GM12892 (cell line): Measurements from ENCODE around the gene DLL3. TPM values are rescaled to one million over a fixed set of nuclear protein-coding genes. Genes with fewer than 3 reads are reported as not detected.
"Not testable (repeated sequence)": the region's sequence is repeated elsewhere in the genome, so short reads cannot be mapped to it uniquely, and the experiment has no call there.

ENCODE experiments used
- DNase-seq: peaks from one replicate; pipeline ENCODE4 v3.0.0; 2011; ENCODE audit not compliant: insufficient read length
- FAIRE-seq: peaks from 2 replicates; lab custom pipeline; 2011; peaks lifted over from hg19 to GRCh38; lab: Jason Lieb, UNC
- POLR2A ChIP-seq: IDR thresholded peaks from 2 replicates; pipeline ENCODE4 v1.6.1; 2011; ENCODE audit warnings: low read depth, low read length, control low read depth
- POLR2AphosphoS5 ChIP-seq: IDR thresholded peaks from 2 replicates; pipeline ENCODE4 v1.6.1; 2011; ENCODE audit warnings: low read depth, low read length, control low read depth
- TAF1 ChIP-seq: IDR thresholded peaks from 2 replicates; pipeline ENCODE4 v1.6.1; 2011; ENCODE audit warnings: low read depth, mild to moderate bottlenecking, control low read depth, low read length, borderline replicate concordance
- polyA plus RNA-seq: library from polyadenylated mRNA; unstranded; fragments of >200 nt; gene quantifications from one replicate; pipeline ENCODE4 v1.2.1, GENCODE V29; 2012; ENCODE audit warnings: missing spikeins, inconsistent platforms; ENCODE audit not compliant: missing spikeins

Gene DLL3, protein sequence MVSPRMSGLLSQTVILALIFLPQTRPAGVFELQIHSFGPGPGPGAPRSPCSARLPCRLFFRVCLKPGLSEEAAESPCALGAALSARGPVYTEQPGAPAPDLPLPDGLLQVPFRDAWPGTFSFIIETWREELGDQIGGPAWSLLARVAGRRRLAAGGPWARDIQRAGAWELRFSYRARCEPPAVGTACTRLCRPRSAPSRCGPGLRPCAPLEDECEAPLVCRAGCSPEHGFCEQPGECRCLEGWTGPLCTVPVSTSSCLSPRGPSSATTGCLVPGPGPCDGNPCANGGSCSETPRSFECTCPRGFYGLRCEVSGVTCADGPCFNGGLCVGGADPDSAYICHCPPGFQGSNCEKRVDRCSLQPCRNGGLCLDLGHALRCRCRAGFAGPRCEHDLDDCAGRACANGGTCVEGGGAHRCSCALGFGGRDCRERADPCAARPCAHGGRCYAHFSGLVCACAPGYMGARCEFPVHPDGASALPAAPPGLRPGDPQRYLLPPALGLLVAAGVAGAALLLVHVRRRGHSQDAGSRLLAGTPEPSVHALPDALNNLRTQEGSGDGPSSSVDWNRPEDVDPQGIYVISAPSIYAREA
- 0.38 TPM for polyA plus RNA-seq

DNA sequence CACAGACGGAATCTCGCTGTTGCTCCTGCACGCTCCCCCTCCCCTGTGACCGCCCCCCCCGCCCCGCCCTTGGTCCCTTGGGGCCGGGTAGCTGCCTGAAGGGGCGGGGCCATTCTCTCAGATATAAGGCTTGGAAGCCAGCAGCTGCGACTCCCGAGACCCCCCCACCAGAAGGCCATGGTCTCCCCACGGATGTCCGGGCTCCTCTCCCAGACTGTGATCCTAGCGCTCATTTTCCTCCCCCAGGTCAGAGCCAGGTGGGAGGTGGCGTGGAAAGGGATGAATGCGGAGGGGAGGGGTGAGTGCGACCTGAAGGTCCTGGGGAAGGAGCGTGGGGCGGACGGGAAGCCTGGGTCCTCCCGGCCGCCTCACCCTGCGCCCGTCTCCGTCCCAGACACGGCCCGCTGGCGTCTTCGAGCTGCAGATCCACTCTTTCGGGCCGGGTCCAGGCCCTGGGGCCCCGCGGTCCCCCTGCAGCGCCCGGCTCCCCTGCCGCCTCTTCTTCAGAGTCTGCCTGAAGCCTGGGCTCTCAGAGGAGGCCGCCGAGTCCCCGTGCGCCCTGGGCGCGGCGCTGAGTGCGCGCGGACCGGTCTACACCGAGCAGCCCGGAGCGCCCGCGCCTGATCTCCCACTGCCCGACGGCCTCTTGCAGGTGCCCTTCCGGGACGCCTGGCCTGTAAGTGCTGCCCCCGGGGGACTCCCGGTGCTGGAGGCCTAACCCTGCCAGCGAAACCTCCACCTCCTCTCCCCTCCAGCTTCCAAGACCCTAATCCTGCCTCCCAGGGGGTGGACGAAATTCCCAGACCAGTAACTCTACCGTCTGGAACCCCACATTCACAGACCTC, at the start of gene DLL3:
Gene DLL3, plus strand, starts transcription at position 150 of the 845 bp plus-strand sequence. Its CDS starts 28 bp downstream, at position 178.
- TF ChIP-seq POLR2AphosphoS5 (no peak), TAF1 (no peak), POLR2A (no peak)
- DNase-seq (no peak), FAIRE-seq (no peak)

DNA sequence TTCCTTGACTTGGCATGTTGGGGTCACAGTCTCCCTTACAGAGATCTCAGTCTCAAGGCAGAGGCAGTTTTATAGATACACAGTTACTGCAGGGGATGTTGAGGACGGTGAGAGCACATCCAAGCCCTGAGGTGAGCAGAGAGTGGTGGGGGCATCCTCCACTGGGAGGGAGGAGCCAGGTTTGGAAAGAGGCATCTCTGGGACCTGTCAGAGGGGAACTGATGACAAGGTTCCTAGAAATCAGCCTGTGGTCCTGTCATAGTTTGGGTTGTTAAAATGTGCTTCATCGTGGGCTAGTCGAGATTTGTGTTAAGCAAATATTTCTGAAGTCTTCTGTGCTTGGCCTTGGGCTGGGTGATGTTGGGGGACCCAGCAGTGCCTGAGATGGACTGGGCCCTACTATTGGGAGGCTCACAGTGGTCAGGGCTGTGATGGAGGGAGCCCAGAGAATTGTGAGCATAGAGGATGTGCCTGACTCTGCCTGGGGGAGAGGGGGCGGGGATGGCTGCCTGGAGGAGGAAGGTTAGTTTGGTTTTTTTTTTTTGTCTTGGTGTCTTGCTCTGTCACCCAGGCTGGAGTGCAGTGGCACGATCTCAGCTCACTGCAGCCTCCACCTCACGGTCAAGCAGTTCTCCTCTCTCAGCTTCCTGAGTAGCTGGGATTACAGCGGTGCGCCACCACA, 49.5 kb upstream of the DLL3 start:
- TF ChIP-seq TAF1, result no peak
- TF ChIP-seq POLR2A, result no peak
- TF ChIP-seq POLR2AphosphoS5, result no peak
- no peak for FAIRE-seq
- no peak for DNase-seq

DNA sequence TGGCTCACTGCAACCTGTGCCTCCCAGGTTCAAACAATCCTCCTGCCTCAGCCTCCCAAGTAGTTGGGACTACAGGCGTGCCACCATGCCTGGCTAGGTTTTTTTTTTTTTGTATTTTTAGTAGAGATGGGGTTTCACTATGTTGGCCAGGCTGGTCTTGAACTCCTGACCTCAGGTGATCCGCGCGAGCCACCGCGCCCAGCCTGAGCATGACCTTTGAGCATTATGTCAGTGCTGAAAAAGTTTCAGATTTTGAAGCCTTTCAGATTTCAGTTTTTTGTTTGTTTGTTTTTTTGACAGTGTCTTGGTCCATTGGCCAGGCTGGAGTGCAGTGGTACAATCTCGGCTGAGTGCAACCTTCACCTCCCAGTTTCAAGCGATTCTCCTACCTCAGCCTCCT, 47.5 kb upstream of the DLL3 start:
- not testable (repeated sequence) for DNase-seq, FAIRE-seq

DNA sequence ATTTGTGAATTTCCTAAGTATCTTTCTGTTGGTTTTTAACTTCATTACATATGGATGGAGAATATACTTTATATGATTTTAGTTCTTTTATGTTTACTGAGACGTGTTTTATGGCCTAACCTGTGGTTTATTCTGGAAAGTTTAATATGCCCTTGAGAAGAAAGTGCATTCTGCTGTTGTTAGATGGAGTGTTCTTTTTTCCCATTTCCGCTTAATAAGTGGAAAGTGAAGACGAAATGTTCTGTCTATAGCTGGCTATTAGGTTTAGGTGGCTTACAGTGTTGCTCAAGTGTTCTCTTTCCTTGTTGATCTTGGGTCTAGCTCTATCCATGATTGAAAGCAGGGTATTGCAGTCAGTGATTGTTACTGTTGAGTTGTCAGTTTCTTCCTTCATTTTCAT, 35.3 kb upstream of the DLL3 start:
- FAIRE-seq, result no peak
- DNase-seq, result no peak

DNA sequence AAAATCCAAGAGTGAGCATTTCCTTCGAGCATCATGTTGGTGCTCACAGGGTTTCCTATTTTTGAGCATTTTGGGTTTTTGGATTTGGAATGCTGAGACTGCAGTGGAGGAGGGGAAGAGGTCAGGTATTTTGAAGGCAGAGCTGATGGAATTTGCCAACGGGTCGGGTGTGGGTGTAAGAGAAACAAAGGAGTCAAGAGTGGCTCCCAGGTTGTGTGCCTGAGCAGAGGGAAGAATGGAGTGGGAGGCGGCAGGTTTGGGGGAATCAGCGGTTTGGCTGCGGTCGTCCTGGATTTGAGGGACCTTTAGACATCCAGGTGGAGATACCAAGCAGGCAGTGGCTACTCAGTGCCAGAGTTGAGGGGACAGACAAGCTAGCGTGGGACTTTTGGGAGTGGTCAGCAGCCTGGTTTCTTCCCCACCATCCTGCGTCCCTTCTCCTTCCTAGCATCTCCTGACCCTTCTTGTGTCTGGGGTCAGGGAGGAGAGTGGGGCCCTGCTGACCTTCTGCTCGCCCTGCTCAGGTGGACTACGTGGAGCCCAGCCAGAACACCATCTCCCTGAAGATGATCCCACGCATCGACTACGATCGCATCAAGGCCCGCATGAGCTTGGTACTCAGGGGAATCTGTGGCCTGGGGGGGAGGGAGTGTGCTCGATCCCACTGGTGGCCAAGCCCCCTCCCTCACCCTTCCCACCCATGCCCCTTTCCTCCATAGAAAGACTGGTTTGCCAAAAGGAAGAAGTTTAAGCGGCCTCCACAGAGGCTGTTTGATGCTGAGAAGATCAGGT, 32.6 kb upstream of the DLL3 start:
- DNase-seq (no peak), FAIRE-seq (no peak)
- no peak; the same call in 1 of the 2 replicates for TF ChIP-seq POLR2A
- no peak for TF ChIP-seq TAF1
- no peak for TF ChIP-seq POLR2AphosphoS5

More for the DNA sequence above, 35.3 kb upstream of the DLL3 start:
- TF ChIP-seq TAF1 (no peak), POLR2A (no peak)

DNA sequence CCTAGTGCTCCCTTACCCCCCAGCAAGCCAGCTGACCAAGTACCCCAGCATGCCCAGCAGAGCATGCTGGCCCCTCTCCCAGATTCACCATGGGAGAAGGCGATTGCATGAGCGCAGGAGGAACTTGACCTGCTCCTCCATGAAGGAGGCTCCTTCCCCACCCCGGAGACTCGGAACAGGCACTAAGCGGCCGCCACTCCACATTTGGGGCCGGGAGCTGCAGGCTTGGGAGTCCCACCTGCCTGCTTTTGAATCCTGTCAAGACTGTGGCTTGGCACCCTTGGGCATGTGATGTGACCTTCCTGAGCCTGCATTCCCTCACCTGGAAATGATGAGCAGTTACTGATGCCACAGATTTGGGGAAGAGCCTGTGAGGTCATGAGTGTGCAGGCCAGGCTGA, 30.8 kb upstream of the DLL3 start:
- no peak for TF ChIP-seq TAF1
- TF ChIP-seq POLR2AphosphoS5, result no peak
- TF ChIP-seq POLR2A, result no peak
- no peak for DNase-seq
- no peak for FAIRE-seq

DNA sequence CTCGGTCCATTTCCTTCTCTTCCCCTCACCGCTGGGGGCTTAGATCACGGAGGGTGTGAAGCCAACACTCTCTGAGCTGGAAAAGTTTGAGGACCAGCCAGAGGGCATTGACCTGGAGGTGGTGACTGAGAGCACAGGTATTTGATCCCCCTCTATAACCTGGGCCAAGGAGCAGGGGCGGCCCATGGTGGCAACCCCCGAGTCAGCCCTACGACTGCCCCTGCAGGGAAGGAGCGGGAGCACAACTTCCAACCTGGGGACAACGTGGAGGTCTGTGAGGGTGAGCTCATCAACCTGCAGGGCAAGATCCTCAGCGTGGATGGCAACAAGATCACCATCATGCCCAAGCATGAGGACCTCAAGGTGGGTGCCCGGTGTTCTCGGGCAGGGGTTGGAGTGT, 29.7 kb upstream of the DLL3 start:
- FAIRE-seq (no peak), DNase-seq (no peak)
- peak; percentile 42; the same call in 1 of the 2 replicates for TF ChIP-seq POLR2A
- no peak for TF ChIP-seq POLR2AphosphoS5

DNA sequence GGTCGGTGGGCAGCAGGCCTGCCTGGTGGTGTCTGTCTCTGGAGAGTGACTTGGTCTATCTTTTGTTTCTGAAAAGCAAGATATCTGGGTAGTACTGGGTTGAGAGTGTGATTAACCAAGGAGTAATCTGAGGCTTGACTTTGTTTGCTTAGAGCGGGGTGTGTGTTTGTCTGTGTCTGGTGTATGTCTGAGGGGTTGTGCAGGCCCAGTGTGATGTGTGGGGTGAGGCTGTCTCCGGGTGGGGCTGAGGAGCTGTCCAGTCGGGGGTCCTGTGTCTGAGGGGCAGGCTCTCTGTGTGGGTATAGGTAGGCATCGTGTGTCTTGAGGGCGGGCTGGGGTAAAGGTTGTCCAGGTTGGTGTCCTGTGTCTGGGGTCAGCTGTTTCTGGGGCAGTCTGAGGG, 29.2 kb upstream of the DLL3 start:
- TF ChIP-seq POLR2AphosphoS5 (no peak), TAF1 (no peak), POLR2A (no peak; the same call in 1 of the 2 replicates)
- no peak for FAIRE-seq

DNA sequence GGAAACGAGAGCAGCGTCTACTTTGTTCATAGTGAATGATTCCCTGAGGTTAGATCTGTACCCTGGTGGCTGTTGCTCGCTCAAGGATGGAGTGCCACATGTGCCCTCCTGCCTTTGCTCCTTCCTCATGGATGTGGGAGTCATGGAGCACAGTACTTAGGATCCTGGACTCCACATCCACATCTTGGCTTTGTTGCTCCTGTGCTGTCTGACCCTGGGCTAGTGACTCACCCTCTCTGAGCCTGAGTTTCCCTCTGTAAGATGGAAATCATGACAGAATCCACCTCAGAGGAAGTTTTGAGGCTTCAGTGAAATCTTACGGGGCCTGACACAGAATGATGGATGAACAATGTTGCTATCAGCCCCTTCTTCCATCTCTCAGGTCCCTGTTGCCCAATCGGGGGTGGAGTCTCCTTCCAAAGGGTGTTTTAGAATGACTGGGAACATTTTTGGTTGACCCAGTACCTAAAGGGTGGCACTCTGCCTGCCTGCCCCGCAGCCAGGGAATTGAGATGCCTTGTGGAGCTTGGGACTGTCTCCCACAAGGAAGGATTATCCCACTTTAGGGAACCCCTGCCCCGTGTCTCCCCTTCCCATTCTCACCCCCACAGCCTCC, 27.9 kb upstream of the DLL3 start:
- TF ChIP-seq TAF1 (no peak), POLR2AphosphoS5 (no peak), POLR2A (no peak)
- DNase-seq (no peak), FAIRE-seq (no peak)

More for the DNA sequence above, 29.2 kb upstream of the DLL3 start:
- DNase-seq, result no peak

DNA sequence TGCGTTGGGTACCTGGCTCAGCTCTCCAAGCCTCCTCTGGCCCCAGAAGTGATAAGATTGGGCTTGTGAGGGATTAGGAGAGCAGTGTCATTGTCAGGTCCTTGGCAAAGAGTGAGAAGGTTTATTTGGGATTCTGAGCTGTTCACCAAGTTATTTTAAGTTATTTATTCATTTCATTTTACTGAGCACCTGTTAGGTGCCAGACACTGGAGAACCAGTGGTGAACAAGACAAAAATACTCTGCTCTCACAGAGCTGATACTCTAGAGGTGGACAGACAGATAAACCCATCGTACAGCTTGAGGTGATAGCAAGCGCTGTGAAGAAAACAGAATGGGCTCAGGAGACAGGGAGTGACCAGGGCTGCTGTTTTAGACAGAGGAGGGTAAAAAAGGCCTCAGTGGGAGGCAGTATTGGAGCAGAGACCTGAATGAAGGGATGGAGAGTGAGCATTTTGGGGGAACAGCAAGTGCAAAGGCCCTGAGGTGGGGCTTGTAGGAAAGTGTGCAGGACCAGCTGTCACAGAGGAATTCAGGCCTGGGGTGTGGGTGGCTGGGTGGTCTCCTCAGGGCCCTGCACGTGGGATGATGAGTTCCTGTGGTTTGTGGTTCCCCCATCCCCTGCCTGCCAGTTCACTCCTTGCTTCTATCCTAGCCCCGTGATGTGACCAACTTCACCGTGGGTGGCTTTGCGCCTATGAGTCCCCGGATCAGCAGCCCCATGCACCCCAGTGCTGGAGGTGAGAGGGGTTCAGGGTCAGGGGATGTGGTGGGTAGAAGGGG, 26.8 kb upstream of the DLL3 start:
- FAIRE-seq, result no peak
- no peak for TF ChIP-seq TAF1
- no peak for TF ChIP-seq POLR2AphosphoS5
- TF ChIP-seq POLR2A, result no peak
- DNase-seq, result no peak
